H1 (cell line): ENCODE results near the gene LRP5. TPM values are rescaled to one million over a fixed set of nuclear protein-coding genes. Genes with fewer than 3 reads are reported as not detected.

Experiments used
- CTCF ChIA-PET: fragments of 300-600 bp; sonication (Branson Sonifier 250); formaldehyde crosslinking; loops from one replicate; lab custom pipeline; 2021; ENCODE audit not compliant: partially characterized antibody; lab: Charles Lee
- POLR2A ChIA-PET: fragments of 300-600 bp; sonication (Branson Sonifier 250); formaldehyde crosslinking; loops from one replicate; lab custom pipeline; 2021; ENCODE audit warnings: inconsistent platforms; ENCODE audit not compliant: partially characterized antibody; lab: Charles Lee
- DNase-seq, 2 experiments: peaks; one replicate each; pipeline versions ENCODE4 v3.0.0 to v3.0.0-alpha.2; 2010 to 2022; ENCODE audit warnings: low spot score in 2 of 2, low read depth in 1 of 2, mixed read lengths in 1 of 2
- FAIRE-seq: peaks from 2 replicates; lab custom pipeline; 2011; peaks lifted over from hg19 to GRCh38; lab: Jason Lieb, UNC
- H2AFZ ChIP-seq: 2 replicates; pipeline ENCODE4 v1.8.1; 2012; ENCODE audit warnings: low read length, inconsistent platforms
- H2AK5ac ChIP-seq: 2 replicates; pipeline ENCODE4 v1.6.1; 2013; ENCODE audit warnings: low read depth, low read length
- H2BK120ac ChIP-seq: replicated peaks from 2 replicates; pipeline ENCODE3; 2013; ENCODE audit warnings: low read depth, low read length, inconsistent platforms
- H2BK12ac ChIP-seq: 2 replicates; pipeline ENCODE4 v1.6.1; 2013; ENCODE audit warnings: low read depth, low read length
- H2BK15ac ChIP-seq: 2 replicates; pipeline ENCODE4 v1.6.1; 2013; ENCODE audit warnings: low read length
- H2BK20ac ChIP-seq: 2 replicates; pipeline ENCODE4 v1.6.1; 2013; ENCODE audit warnings: low read length
- H2BK5ac ChIP-seq: 2 replicates; pipeline ENCODE4 v1.6.1; 2013; ENCODE audit warnings: low read depth, low read length
- H3K14ac ChIP-seq: 2 replicates; pipeline ENCODE4 v1.6.1; 2013; ENCODE audit warnings: inconsistent platforms; ENCODE audit not compliant: insufficient read length
- H3K18ac ChIP-seq: 2 replicates; pipeline ENCODE4 v1.6.1; 2013; ENCODE audit warnings: low read length; ENCODE audit errors: extremely low read depth
- H3K23ac ChIP-seq: 2 replicates; pipeline ENCODE4 v1.6.1; 2013; ENCODE audit warnings: inconsistent platforms; ENCODE audit not compliant: insufficient read length
- H3K23me2 ChIP-seq: 2 replicates; pipeline ENCODE4 v1.6.1; 2013; ENCODE audit warnings: low read depth, low read length
- H3K27ac ChIP-seq: 2 replicates; pipeline ENCODE4 v1.6.1; 2011; ENCODE audit warnings: low read depth, low read length, inconsistent platforms
- H3K27me3 ChIP-seq, 4 experiments: replicated peaks in 1 of 4; 1 replicate in 1 of 4; 2 replicates in 3 of 4; pipeline versions ENCODE4 v1.6.1 to v1.8.1; 2011 to 2013; ENCODE audit warnings: low read length in 3 of 4, mild to moderate bottlenecking in 3 of 4, inconsistent platforms in 2 of 4, mixed read lengths in 2 of 4, moderate library complexity in 1 of 4; ENCODE audit not compliant: control insufficient read depth in 3 of 4, insufficient read depth in 3 of 4; ENCODE audit errors: extremely low read depth in 1 of 4
- H3K36me3 ChIP-seq, 4 experiments: 2 replicates each; pipeline versions ENCODE4 v1.6.1 to v1.8.1; 2011 to 2013; ENCODE audit warnings: mild to moderate bottlenecking in 4 of 4, low read length in 3 of 4, moderate library complexity in 2 of 4, control low read depth in 1 of 4, inconsistent platforms in 1 of 4; ENCODE audit not compliant: insufficient read depth in 4 of 4, control insufficient read depth in 2 of 4
- H3K4ac ChIP-seq: replicated peaks from 2 replicates; pipeline ENCODE3; 2013; ENCODE audit warnings: low read length, low read depth, mixed read lengths, inconsistent platforms; ENCODE audit not compliant: insufficient read length
- H3K4me1 ChIP-seq, 4 experiments: replicated peaks in 1 of 4; 1 replicate in 1 of 4; 2 replicates in 3 of 4; pipeline versions ENCODE4 v1.6.1 to v1.8.1; 2011 to 2013; ENCODE audit warnings: low read length in 3 of 4, inconsistent platforms in 2 of 4, mixed read lengths in 1 of 4; ENCODE audit not compliant: insufficient read depth in 4 of 4, control insufficient read depth in 3 of 4
- H3K4me2 ChIP-seq, 2 experiments: 2 replicates each; pipeline versions ENCODE4 v1.6.1 to v1.8.1; 2011 to 2013; ENCODE audit warnings: low read depth in 2 of 2, low read length in 2 of 2, control low read depth in 1 of 2, inconsistent platforms in 1 of 2, mild to moderate bottlenecking in 1 of 2; ENCODE audit not compliant: insufficient read depth in 1 of 2
- H3K4me3 ChIP-seq, 4 experiments: fragments of 200-600, 300-600 bp in 1 of 4; sonication (generic), shearing (Covaris generic), sonication (Bioruptor Twin) in 1 of 4; 2 replicates each; pipeline versions ENCODE4 v1.5.1 to v1.8.1; 2011 to 2016; ENCODE audit warnings: low read length in 4 of 4, low read depth in 3 of 4, control low read depth in 2 of 4, inconsistent platforms in 2 of 4, mild to moderate bottlenecking in 2 of 4, mixed read lengths in 1 of 4, moderate library complexity in 1 of 4; ENCODE audit not compliant: insufficient read depth in 2 of 4; ENCODE audit errors: extremely low read depth in 1 of 4
- H3K56ac ChIP-seq: replicated peaks from 2 replicates; pipeline ENCODE3; 2013; ENCODE audit warnings: low read depth, mild to moderate bottlenecking, mixed read lengths, low read length, inconsistent platforms; ENCODE audit not compliant: insufficient read length
- H3K79me1 ChIP-seq: 2 replicates; pipeline ENCODE4 v1.6.1; 2013; ENCODE audit warnings: low read depth, low read length, control low read depth
- H3K79me2 ChIP-seq, 2 experiments: 2 replicates each; pipeline versions ENCODE4 v1.6.1 to v1.8.1; 2012 to 2013; ENCODE audit warnings: low read length in 2 of 2, mild to moderate bottlenecking in 2 of 2, inconsistent platforms in 1 of 2; ENCODE audit not compliant: insufficient read depth in 2 of 2, control insufficient read depth in 1 of 2
- H3K9ac ChIP-seq, 4 experiments: replicated peaks in 1 of 4; 1 replicate in 1 of 4; 2 replicates in 3 of 4; pipeline versions ENCODE4 v1.6.1 to v1.8.1; 2011 to 2013; ENCODE audit warnings: low read depth in 3 of 4, low read length in 3 of 4, control low read depth in 2 of 4, mild to moderate bottlenecking in 2 of 4, moderate library complexity in 2 of 4, inconsistent platforms in 1 of 4; ENCODE audit errors: extremely low read depth in 1 of 4
- H3K9me3 ChIP-seq, 2 experiments: 2 replicates each; pipeline versions ENCODE4 v1.6.1 to v1.8.1; 2012 to 2013; ENCODE audit warnings: mild to moderate bottlenecking in 2 of 2, moderate library complexity in 2 of 2, control low read depth in 1 of 2, inconsistent platforms in 1 of 2, low read depth in 1 of 2, low read length in 1 of 2, mixed read lengths in 1 of 2; ENCODE audit not compliant: insufficient read depth in 2 of 2
- H4K20me1 ChIP-seq, 2 experiments: replicated peaks in 1 of 2; 2 replicates each; pipeline versions ENCODE3 to v1.8.1; 2011 to 2013; ENCODE audit warnings: inconsistent platforms in 2 of 2, low read length in 2 of 2, mild to moderate bottlenecking in 1 of 2; ENCODE audit not compliant: insufficient read depth in 2 of 2, control insufficient read depth in 1 of 2
- H4K5ac ChIP-seq: 2 replicates; pipeline ENCODE4 v1.6.1; 2013; ENCODE audit warnings: low read length, low read depth, mixed read lengths, inconsistent platforms; ENCODE audit not compliant: insufficient read length
- H4K8ac ChIP-seq: 2 replicates; pipeline ENCODE4 v1.8.0; 2013; ENCODE audit warnings: mild to moderate bottlenecking, moderate library complexity, low read length, inconsistent platforms; ENCODE audit not compliant: insufficient read depth; ENCODE audit errors: extremely low read depth
- H4K91ac ChIP-seq: replicated peaks from 2 replicates; pipeline ENCODE3; 2013; ENCODE audit warnings: low read length, mixed read lengths, inconsistent platforms; ENCODE audit not compliant: insufficient read length
- BCL11A ChIP-seq, 2 experiments: IDR thresholded peaks; one replicate each; pipeline ENCODE4 v1.6.1; 2011; ENCODE audit warnings: low read depth in 2 of 2, low read length in 2 of 2, mild to moderate bottlenecking in 2 of 2
- BRCA1 ChIP-seq: IDR thresholded peaks from 2 replicates; pipeline ENCODE4 v1.6.1; 2012; ENCODE audit warnings: low read depth, low read length, improper control_type of control experiment
- CTBP2 ChIP-seq: IDR thresholded peaks from 2 replicates; pipeline ENCODE4 v1.7.0; 2011; ENCODE audit warnings: borderline replicate concordance, mild to moderate bottlenecking, moderate library complexity, mixed read lengths, low read length; ENCODE audit not compliant: insufficient read depth, insufficient read length
- GABPA ChIP-seq: IDR thresholded peaks from 2 replicates; pipeline ENCODE4 v1.6.1; 2011; ENCODE audit warnings: mild to moderate bottlenecking, low read length, moderate library complexity, borderline replicate concordance; ENCODE audit not compliant: insufficient read depth
- GTF2F1 ChIP-seq: IDR thresholded peaks from 2 replicates; pipeline ENCODE4 v1.6.1; 2012; ENCODE audit warnings: low read depth, low read length, improper control_type of control experiment, borderline replicate concordance
- PHF8 ChIP-seq: fragments of 200-600 bp; sonication (generic); conservative IDR thresholded peaks from 2 replicates; pipeline ENCODE4 v1.7.1; 2012; ENCODE audit warnings: low read depth, mild to moderate bottlenecking, inconsistent platforms, low read length, moderate library complexity
- RAD21 ChIP-seq, 2 experiments: IDR thresholded peaks in 1 of 2; conservative IDR thresholded peaks in 1 of 2; 2 replicates each; pipeline ENCODE4 v1.6.1; 2011; ENCODE audit warnings: low read depth in 2 of 2, low read length in 2 of 2, improper control_type of control experiment in 1 of 2, inconsistent platforms in 1 of 2, mild to moderate bottlenecking in 1 of 2, moderate library complexity in 1 of 2
- TAF7 ChIP-seq: optimal IDR thresholded peaks from 2 replicates; pipeline ENCODE3; 2011; ENCODE audit warnings: low read depth, mild to moderate bottlenecking, inconsistent platforms, low read length, moderate library complexity, borderline replicate concordance
- TEAD4 ChIP-seq: IDR thresholded peaks from 2 replicates; pipeline ENCODE4 v1.6.1; 2012; ENCODE audit warnings: low read depth, low read length, inconsistent platforms, mixed read lengths
- WGBS, 2 experiments: shearing (Covaris generic) in 1 of 2; methylation state at CpG; one replicate each; pipeline versions ENCODE4 v1.1.6 to v1.1.7; 2013 to 2015; ENCODE audit warnings: low lambda C conversion rate in 2 of 2, mixed read lengths in 2 of 2, inconsistent platforms in 1 of 2, low coverage in 1 of 2, missing lambda C conversion rate in 1 of 2; ENCODE audit not compliant: insufficient replicate concordance in 2 of 2, insufficient coverage in 1 of 2, insufficient read length in 1 of 2; ENCODE audit errors: extremely low coverage in 1 of 2, missing lambda C conversion rate in 1 of 2; 5-methylcytosine and 5-hydroxymethylcytosine counted together
- polyA plus RNA-seq, 7 experiments: library from polyadenylated mRNA; depleted of rRNA in 3 of 7; stranded (reverse) in 5 of 7; unstranded in 2 of 7; fragments of >200 nt in 5 of 7; fragments of 200-250 nt in 2 of 7; gene quantifications; 1 replicate in 5 of 7; 2 replicates in 1 of 7; 4 replicates in 1 of 7; pipeline versions ENCODE4 v1.2.1 to v1.2.3, GENCODE V29; 2011 to 2013; ENCODE audit warnings: missing spikeins in 2 of 7, mixed read lengths in 2 of 7
- total RNA-seq: library from RNA; stranded (reverse); fragmentation: NEBNext Ultra II Directional; extraction: Animal tissue kit (Norgen Biotek cat#: 25700); gene quantifications from 2 replicates; pipeline ENCODE4 v1.2.1, GENCODE V29; 2021

The LRP5 gene
- total and polyA plus RNA-seq, 2 of the 8 experiments (the other 6 are each of a cell fraction or from before 2014, with no cell fraction given) = 19.0 to 38.9 TPM

- Histone ChIP-seq H3K9me3 (no peaks in the 10 kb centered on the region), H3K27ac (no peak overlapping the region), H3K9ac (no peak overlapping the region; a peak in 1 of 7 replicates), H3K36me3 (peaks cover 0 to 5% (median 0%) of the 10 kb centered on the region in 4 experiments; a peak in 2 of 8 replicates), H2BK120ac (no peak overlapping the region), H3K27me3 (no peaks in the 10 kb centered on the region), H2BK5ac (no peak overlapping the region), H4K8ac (no peak overlapping the region), H2AFZ (no peak overlapping the region), H2BK12ac (no peak overlapping the region), H3K4me1 (no peaks in the 10 kb centered on the region), H2BK15ac (no peak overlapping the region), H4K5ac (no peak overlapping the region), H3K23ac (no peak overlapping the region), H3K18ac (no peak overlapping the region), H3K4me2 (no peak overlapping the region), H3K79me2 (no peaks in the 10 kb centered on the region; a peak in 1 of 4 replicates), H3K23me2 (no peaks in the 10 kb centered on the region; the same call in 1 of the 2 replicates), H3K79me1 (no peaks in the 10 kb centered on the region; the same call in 1 of the 2 replicates), H3K4me3 (no peak overlapping the region), H3K56ac (no peak overlapping the region), H4K20me1 (peaks cover 3% of the 10 kb centered on the region in 2 experiments), H3K4ac (no peak overlapping the region), H3K14ac (no peak overlapping the region), H4K91ac (no peak overlapping the region), H2AK5ac (no peak overlapping the region), H2BK20ac (no peak overlapping the region)
- CTCF ChIA-PET = interaction anchor here (0.7 to 1.1 kb wide), 2 partner anchors 14 to 17 kb away, joined by 3 to 5 read pairs; no protein-coding TSS in a partner anchor
- DNase-seq (no peak), FAIRE-seq (no peak)
- TF ChIP-seq CTBP2 = no peak
- no peak for TF ChIP-seq RAD21 (IDR thresholded peaks at IDR 0.05 in 1 of 2, conservative IDR thresholded peaks at IDR 0.05 in 1 of 2; ENCODE audit: low read depth in 2 of 2, low read length in 2 of 2)
- TF ChIP-seq BRCA1 = no peak
- no peak for TF ChIP-seq BCL11A (IDR thresholded peaks at IDR 0.05; ENCODE audit: low read depth in 2 of 2, low read length in 2 of 2)
- no peak for TF ChIP-seq PHF8
- TF ChIP-seq GABPA = no peak
- TF ChIP-seq GTF2F1 = no peak
- no peak for TF ChIP-seq TEAD4
- TF ChIP-seq TAF7 = no peak
- POLR2A ChIA-PET = no interaction called here
- WGBS, 2 experiments = 87% methylated on average over 17 of the region's 17 CpGs; no CpG with 5 or more reads in 1 of the 2 experiments
These were observed 86.8 kb downstream of the LRP5 start for GRCh38 chr11:68398995-68399851.
